Osteoblast (primary cell): ENCODE measurements around the gene POLRMT. TPM values are rescaled to one million over a fixed set of nuclear protein-coding genes. Genes with fewer than 3 reads are reported as not detected.
"Not testable (repeated sequence)": the region's sequence is repeated elsewhere in the genome, so short reads cannot be mapped to it uniquely, and the experiment has no call there.

ENCODE experiments used
- DNase-seq: peaks from one replicate; pipeline ENCODE4 v3.0.0; 2011; ENCODE audit warnings: low spot score, mixed read lengths; ENCODE audit not compliant: insufficient read length; ENCODE audit errors: missing footprints
- H2AFZ ChIP-seq: 2 replicates; pipeline ENCODE4 v1.6.0; 2011; ENCODE audit warnings: mild to moderate bottlenecking, low read length
- H3K27ac ChIP-seq: 2 replicates; pipeline ENCODE4 v1.5.1; 2011; ENCODE audit warnings: mild to moderate bottlenecking, low read depth, low read length, moderate library complexity
- H3K27me3 ChIP-seq: 2 replicates; pipeline ENCODE4 v1.6.0; 2012; ENCODE audit warnings: mild to moderate bottlenecking, control low read depth, inconsistent platforms, low read length, moderate library complexity; ENCODE audit not compliant: insufficient read depth
- H3K36me3 ChIP-seq: 2 replicates; pipeline ENCODE4 v1.5.1; 2011; ENCODE audit warnings: mild to moderate bottlenecking, low read length, control low read depth, moderate library complexity; ENCODE audit not compliant: insufficient read depth
- H3K4me1 ChIP-seq: 2 replicates; pipeline ENCODE4 v1.5.1; 2011; ENCODE audit warnings: mild to moderate bottlenecking, low read length, control low read depth, moderate library complexity; ENCODE audit not compliant: insufficient read depth
- H3K4me2 ChIP-seq: 2 replicates; pipeline ENCODE4 v1.6.0; 2011; ENCODE audit warnings: mild to moderate bottlenecking, low read length; ENCODE audit not compliant: insufficient read depth
- H3K4me3 ChIP-seq: fragments of 200-600 bp; sonication (generic); 3 replicates; pipeline ENCODE4 v1.5.1; 2012; ENCODE audit warnings: mild to moderate bottlenecking, low read length, inconsistent platforms; ENCODE audit not compliant: insufficient read depth
- H3K79me2 ChIP-seq: 2 replicates; pipeline ENCODE4 v1.6.0; 2012; ENCODE audit warnings: mild to moderate bottlenecking, low read length, control low read depth, inconsistent platforms; ENCODE audit not compliant: insufficient read depth
- H3K9me3 ChIP-seq: 2 replicates; pipeline ENCODE4 v1.5.1; 2011; ENCODE audit warnings: low read depth, low read length, control low read depth
- H4K20me1 ChIP-seq: 2 replicates; pipeline ENCODE4 v1.6.0; 2012; ENCODE audit warnings: mild to moderate bottlenecking, low read length, control low read depth; ENCODE audit not compliant: insufficient read depth
- CTCF ChIP-seq: IDR thresholded peaks from 2 replicates; pipeline ENCODE4 v1.5.1; 2011; ENCODE audit warnings: mild to moderate bottlenecking, low read depth, low read length, moderate library complexity; ENCODE audit errors: extremely low read depth
- total RNA-seq: library from RNA; depleted of rRNA; stranded (reverse); fragments of >200 nt; gene quantifications from 2 replicates; pipeline ENCODE4 v1.2.3, GENCODE V29; 2012

Gene POLRMT
- total RNA-seq, 1 donor, result 16.6 TPM

GRCh38 chr19:588093-588740 lies 45.1 kb downstream of the POLRMT start:
- TF ChIP-seq CTCF, result peak; percentile 57
- Histone ChIP-seq H3K36me3 (peaks cover 3% of the 10 kb centered on the region), H2AFZ (no peak overlapping the region), H3K27me3 (peaks cover 23% of the 10 kb centered on the region), H4K20me1 (peaks cover 34% of the 10 kb centered on the region), H3K4me1 (peaks cover 26% of the 10 kb centered on the region), H3K79me2 (no peaks in the 10 kb centered on the region), H3K4me2 (peak overlapping the region; percentile 48), H3K9me3 (no peaks in the 10 kb centered on the region), H3K27ac (no peak overlapping the region), H3K4me3 (peak overlapping the region; percentile 43)
- peak; percentile 99 for DNase-seq

GRCh38 chr19:585551-586110 lies 47.7 kb downstream of the POLRMT start:
- no peak for DNase-seq
- Histone ChIP-seq H3K79me2 (peaks cover 12% of the 10 kb centered on the region), H3K4me1 (peaks cover 34% of the 10 kb centered on the region), H3K4me3 (no peak overlapping the region), H3K27ac (no peak overlapping the region), H2AFZ (no peak overlapping the region), H3K27me3 (peaks cover 15% of the 10 kb centered on the region), H3K9me3 (no peaks in the 10 kb centered on the region), H3K36me3 (peaks cover 13% of the 10 kb centered on the region), H3K4me2 (no peak overlapping the region), H4K20me1 (peaks cover 40% of the 10 kb centered on the region)
- TF ChIP-seq CTCF, result no peak

GRCh38 chr19:585146-585545 lies 48.2 kb downstream of the POLRMT start:
- Histone ChIP-seq H3K79me2 (peaks cover 17% of the 10 kb centered on the region), H3K27me3 (peaks cover 13% of the 10 kb centered on the region), H4K20me1 (peaks cover 45% of the 10 kb centered on the region), H3K36me3 (peaks cover 13% of the 10 kb centered on the region), H3K4me1 (peaks cover 34% of the 10 kb centered on the region)
- H3K4me2 ChIP-seq, DNase-seq, H3K9me3 ChIP-seq, H3K4me3 ChIP-seq, H2AFZ ChIP-seq, H3K27ac ChIP-seq: not testable (repeated sequence)

- H3K9me3 ChIP-seq, result no peaks in the 10 kb centered on the region
- no peak overlapping the region for H3K4me2 ChIP-seq
- H3K4me1 ChIP-seq, result peaks cover 34% of the 10 kb centered on the region
- H3K27ac ChIP-seq, result no peak overlapping the region
- peak; percentile 98 for DNase-seq
- peak; percentile 80 for TF ChIP-seq CTCF
- H3K4me3 ChIP-seq, result no peak overlapping the region
- H3K36me3 ChIP-seq, result peaks cover 13% of the 10 kb centered on the region
- peaks cover 24% of the 10 kb centered on the region for H3K79me2 ChIP-seq
- H2AFZ ChIP-seq, result no peak overlapping the region
- H4K20me1 ChIP-seq, result peaks cover 52% of the 10 kb centered on the region
- peaks cover 12% of the 10 kb centered on the region for H3K27me3 ChIP-seq
These were observed 48.9 kb downstream of the POLRMT start for GRCh38 chr19:584240-585001.
